ENCODE data around the gene ZNF273. TPM values are rescaled to one million over a fixed set of nuclear protein-coding genes. Genes with fewer than 3 reads are reported as not detected.
"Not testable (repeated sequence)": the region's sequence is repeated elsewhere in the genome, so short reads cannot be mapped to it uniquely, and the experiment has no call there.

Gene ZNF273
- total RNA-seq, 1 experiment from 2014 or later, result 22.0 TPM

- not testable (repeated sequence) for H3K9me3 ChIP-seq (ENCODE audit: low read length); H3K36me3 ChIP-seq (ENCODE audit: insufficient read depth, low read length); H3K79me2 ChIP-seq (ENCODE audit: low read length); H2AFZ ChIP-seq (ENCODE audit: low read length); H3K27me3 ChIP-seq (ENCODE audit: low read length); H3K9ac ChIP-seq (ENCODE audit: low read length); H3K9me2 ChIP-seq (replicated peaks; ENCODE audit: insufficient read depth, low read length); H3K4me1 ChIP-seq (ENCODE audit: low read length); H4K20me1 ChIP-seq (ENCODE audit: insufficient read depth, low read depth, low read length); H3K27ac ChIP-seq (ENCODE audit: low read length); H3K4me3 ChIP-seq (ENCODE audit: low read length); H3K4me2 ChIP-seq (ENCODE audit: low read depth, low read length, poor library complexity, severe bottlenecking); DNase-seq
Measured at GRCh38 chr7:64940021-64940420, 36.9 kb downstream of the ZNF273 start.

- not testable (repeated sequence) for H4K20me1 ChIP-seq (ENCODE audit: insufficient read depth, low read depth, low read length); H3K36me3 ChIP-seq (ENCODE audit: insufficient read depth, low read length); H3K4me2 ChIP-seq (ENCODE audit: low read depth, low read length, poor library complexity, severe bottlenecking); DNase-seq; H3K27me3 ChIP-seq (ENCODE audit: low read length); H3K9ac ChIP-seq (ENCODE audit: low read length); H3K9me3 ChIP-seq (ENCODE audit: low read length); H3K27ac ChIP-seq (ENCODE audit: low read length); H3K4me1 ChIP-seq (ENCODE audit: low read length); H3K79me2 ChIP-seq (ENCODE audit: low read length); H3K9me2 ChIP-seq (replicated peaks; ENCODE audit: insufficient read depth, low read length); H3K4me3 ChIP-seq (ENCODE audit: low read length); H2AFZ ChIP-seq (ENCODE audit: low read length)
Measured at GRCh38 chr7:64944667-64945502, 41.8 kb downstream of the ZNF273 start.

GRCh38 chr7:64945503-64946175 lies 42.6 kb downstream of the ZNF273 start:
- no peak overlapping the region for H3K4me3 ChIP-seq (ENCODE audit: low read length)
- H3K4me1 ChIP-seq (ENCODE audit: low read length), result no peaks in the 10 kb centered on the region
- H3K4me2 ChIP-seq (ENCODE audit: low read depth, low read length, poor library complexity, severe bottlenecking), result no peak overlapping the region
- H3K27me3 ChIP-seq (ENCODE audit: low read length), result no peaks in the 10 kb centered on the region
- H4K20me1 ChIP-seq (ENCODE audit: insufficient read depth, low read depth, low read length), result no peaks in the 10 kb centered on the region
- no peaks in the 10 kb centered on the region for H3K36me3 ChIP-seq (ENCODE audit: insufficient read depth, low read length)
- no peaks in the 10 kb centered on the region for H3K79me2 ChIP-seq (ENCODE audit: low read length)
- no peak overlapping the region for H3K9ac ChIP-seq (ENCODE audit: low read length)
- H3K27ac ChIP-seq (ENCODE audit: low read length), result no peak overlapping the region
- no peaks in the 10 kb centered on the region for H3K9me2 ChIP-seq (replicated peaks; ENCODE audit: insufficient read depth, low read length)
- no peaks in the 10 kb centered on the region for H3K9me3 ChIP-seq (ENCODE audit: low read length)
- no peak for DNase-seq
- no peak overlapping the region for H2AFZ ChIP-seq (ENCODE audit: low read length)

DNA sequence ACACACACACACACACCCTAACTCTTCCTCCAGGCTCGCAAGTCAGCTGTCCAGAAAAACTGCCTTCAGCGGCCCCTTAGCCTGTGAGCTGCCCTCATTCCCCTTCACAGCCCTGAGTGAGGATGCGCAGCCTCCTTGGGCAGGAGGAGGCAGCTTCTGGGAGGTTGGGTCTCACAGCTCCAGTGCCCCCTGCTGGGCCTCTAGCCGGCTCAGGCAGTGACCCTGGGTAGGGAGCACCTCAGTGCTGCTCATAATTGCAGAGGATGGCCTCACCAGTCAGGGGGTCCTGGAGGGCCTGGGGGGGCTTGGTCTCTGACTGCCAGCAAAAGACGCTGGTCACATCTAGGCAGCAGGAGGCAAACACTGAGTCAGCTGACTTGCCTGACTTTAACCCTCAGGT lies 43.7 kb downstream of the ZNF273 start:
- no peak overlapping the region for H3K4me2 ChIP-seq (ENCODE audit: low read depth, low read length, poor library complexity, severe bottlenecking)
- no peaks in the 10 kb centered on the region for H3K4me1 ChIP-seq (ENCODE audit: low read length)
- H3K27ac ChIP-seq (ENCODE audit: low read length), result no peak overlapping the region
- H3K79me2 ChIP-seq (ENCODE audit: low read length), result no peaks in the 10 kb centered on the region
- no peaks in the 10 kb centered on the region for H3K9me3 ChIP-seq (ENCODE audit: low read length)
- H3K36me3 ChIP-seq (ENCODE audit: insufficient read depth, low read length), result no peaks in the 10 kb centered on the region
- H3K9me2 ChIP-seq (replicated peaks; ENCODE audit: insufficient read depth, low read length), result no peaks in the 10 kb centered on the region
- no peak overlapping the region for H2AFZ ChIP-seq (ENCODE audit: low read length)
- peak; percentile 69 for DNase-seq
- no peak overlapping the region for H3K9ac ChIP-seq (ENCODE audit: low read length)
- H4K20me1 ChIP-seq (ENCODE audit: insufficient read depth, low read depth, low read length), result no peaks in the 10 kb centered on the region
- H3K27me3 ChIP-seq (ENCODE audit: low read length), result no peaks in the 10 kb centered on the region
- no peak overlapping the region for H3K4me3 ChIP-seq (ENCODE audit: low read length)

GRCh38 chr7:64947252-64948000 lies 44.4 kb downstream of the ZNF273 start:
- H3K27me3 ChIP-seq (ENCODE audit: low read length), result no peaks in the 10 kb centered on the region

GRCh38 chr7:64948774-64949173 lies 45.7 kb downstream of the ZNF273 start:
- not testable (repeated sequence) for H3K4me3 ChIP-seq (ENCODE audit: low read length); H3K4me2 ChIP-seq (ENCODE audit: low read depth, low read length, poor library complexity, severe bottlenecking); H4K20me1 ChIP-seq (ENCODE audit: insufficient read depth, low read depth, low read length); H3K27ac ChIP-seq (ENCODE audit: low read length); H3K36me3 ChIP-seq (ENCODE audit: insufficient read depth, low read length); H3K79me2 ChIP-seq (ENCODE audit: low read length); H2AFZ ChIP-seq (ENCODE audit: low read length); H3K9me2 ChIP-seq (replicated peaks; ENCODE audit: insufficient read depth, low read length); H3K9me3 ChIP-seq (ENCODE audit: low read length); H3K27me3 ChIP-seq (ENCODE audit: low read length); H3K4me1 ChIP-seq (ENCODE audit: low read length); DNase-seq; H3K9ac ChIP-seq (ENCODE audit: low read length)

More at GRCh38 chr7:64947252-64948000, 44.4 kb downstream of the ZNF273 start:
- H3K27ac ChIP-seq (ENCODE audit: low read length), result no peak overlapping the region
- H3K4me2 ChIP-seq (ENCODE audit: low read depth, low read length, poor library complexity, severe bottlenecking), result no peak overlapping the region
- no peak overlapping the region for H3K9ac ChIP-seq (ENCODE audit: low read length)
- no peaks in the 10 kb centered on the region for H3K4me1 ChIP-seq (ENCODE audit: low read length)
- no peaks in the 10 kb centered on the region for H3K36me3 ChIP-seq (ENCODE audit: insufficient read depth, low read length)
- no peak overlapping the region for H3K4me3 ChIP-seq (ENCODE audit: low read length)
- H3K9me3 ChIP-seq (ENCODE audit: low read length), result no peaks in the 10 kb centered on the region
- no peaks in the 10 kb centered on the region for H4K20me1 ChIP-seq (ENCODE audit: insufficient read depth, low read depth, low read length)
- H3K9me2 ChIP-seq (replicated peaks; ENCODE audit: insufficient read depth, low read length), result no peaks in the 10 kb centered on the region
- H3K79me2 ChIP-seq (ENCODE audit: low read length), result no peaks in the 10 kb centered on the region
- no peak for DNase-seq
- no peak overlapping the region for H2AFZ ChIP-seq (ENCODE audit: low read length)

- H3K27ac ChIP-seq (ENCODE audit: low read length); H3K9me2 ChIP-seq (replicated peaks; ENCODE audit: insufficient read depth, low read length); H3K4me1 ChIP-seq (ENCODE audit: low read length); H3K79me2 ChIP-seq (ENCODE audit: low read length); H3K9ac ChIP-seq (ENCODE audit: low read length); H3K4me3 ChIP-seq (ENCODE audit: low read length); H3K9me3 ChIP-seq (ENCODE audit: low read length); DNase-seq; H4K20me1 ChIP-seq (ENCODE audit: insufficient read depth, low read depth, low read length); H3K36me3 ChIP-seq (ENCODE audit: insufficient read depth, low read length); H3K27me3 ChIP-seq (ENCODE audit: low read length); H2AFZ ChIP-seq (ENCODE audit: low read length); H3K4me2 ChIP-seq (ENCODE audit: low read depth, low read length, poor library complexity, severe bottlenecking): not testable (repeated sequence)
Measured at GRCh38 chr7:64950673-64951072, 47.6 kb downstream of the ZNF273 start.

- no peak overlapping the region for H3K4me2 ChIP-seq (ENCODE audit: low read depth, low read length, poor library complexity, severe bottlenecking)
- DNase-seq, result peak; percentile 85
- no peak overlapping the region for H3K9ac ChIP-seq (ENCODE audit: low read length)
- no peak overlapping the region for H3K4me3 ChIP-seq (ENCODE audit: low read length)
- H3K36me3 ChIP-seq (ENCODE audit: insufficient read depth, low read length), result no peaks in the 10 kb centered on the region
- no peaks in the 10 kb centered on the region for H4K20me1 ChIP-seq (ENCODE audit: insufficient read depth, low read depth, low read length)
- H3K9me2 ChIP-seq (replicated peaks; ENCODE audit: insufficient read depth, low read length), result no peaks in the 10 kb centered on the region
- no peaks in the 10 kb centered on the region for H3K79me2 ChIP-seq (ENCODE audit: low read length)
- H3K27ac ChIP-seq (ENCODE audit: low read length), result no peak overlapping the region
- no peaks in the 10 kb centered on the region for H3K4me1 ChIP-seq (ENCODE audit: low read length)
- H2AFZ ChIP-seq (ENCODE audit: low read length), result no peak overlapping the region
- no peaks in the 10 kb centered on the region for H3K9me3 ChIP-seq (ENCODE audit: low read length)
- H3K27me3 ChIP-seq (ENCODE audit: low read length), result no peaks in the 10 kb centered on the region
Measured at GRCh38 chr7:64951250-64951848, 48.3 kb downstream of the ZNF273 start.
